GM12891 (cell line): ENCODE results near the gene GEMIN5.

Experiments used
- POLR2AphosphoS5 ChIP-seq: IDR thresholded peaks from 2 replicates; pipeline ENCODE4 v1.6.1; 2011; ENCODE audit warnings: low read depth, low read length, control low read depth
- TAF1 ChIP-seq: IDR thresholded peaks from 2 replicates; pipeline ENCODE4 v1.6.1; 2011; ENCODE audit warnings: low read depth, low read length, control low read depth

- TF ChIP-seq POLR2AphosphoS5: no peak
- TF ChIP-seq TAF1: no peak
Measured at GRCh38 chr5:154966874-154967273, 28.9 kb upstream of the GEMIN5 start.
